Measurements from ENCODE around the gene ABCC12.

Gene ABCC12

DNA sequence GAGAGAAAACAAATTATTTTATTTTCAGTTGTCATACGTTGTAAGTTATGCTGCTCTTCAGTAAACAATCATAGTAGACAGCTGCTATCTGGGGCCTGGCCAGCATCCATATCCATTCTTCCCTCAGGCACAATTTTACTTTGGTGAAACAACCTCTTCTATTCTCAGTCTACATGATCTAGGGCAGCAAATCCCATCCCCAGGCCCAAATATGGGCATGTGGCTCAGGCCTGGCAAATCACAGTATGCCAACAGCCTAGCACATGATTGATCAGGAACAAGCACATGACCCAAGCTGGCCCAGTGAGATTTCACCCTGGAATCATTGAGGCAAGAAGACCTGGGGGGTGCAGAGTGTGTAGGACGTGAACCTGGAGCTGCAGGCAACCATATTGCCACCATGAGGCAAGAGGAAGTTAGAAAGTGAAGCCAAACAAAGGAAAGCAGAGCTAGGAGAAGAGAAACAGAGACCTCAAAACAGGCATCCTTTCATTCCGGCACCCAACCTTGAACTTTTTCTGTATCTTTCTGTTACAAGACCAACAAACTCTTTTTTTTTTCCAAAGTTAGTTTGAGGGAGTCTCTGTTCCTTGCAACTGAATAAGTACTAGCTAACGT lies 10.3 kb upstream of the ABCC12 start:
- peak; percentile 7 for DNase-seq

GRCh38 chr16:48164907-48165715 lies 9.3 kb upstream of the ABCC12 start:
- DNase-seq, result peak; percentile 16

DNA sequence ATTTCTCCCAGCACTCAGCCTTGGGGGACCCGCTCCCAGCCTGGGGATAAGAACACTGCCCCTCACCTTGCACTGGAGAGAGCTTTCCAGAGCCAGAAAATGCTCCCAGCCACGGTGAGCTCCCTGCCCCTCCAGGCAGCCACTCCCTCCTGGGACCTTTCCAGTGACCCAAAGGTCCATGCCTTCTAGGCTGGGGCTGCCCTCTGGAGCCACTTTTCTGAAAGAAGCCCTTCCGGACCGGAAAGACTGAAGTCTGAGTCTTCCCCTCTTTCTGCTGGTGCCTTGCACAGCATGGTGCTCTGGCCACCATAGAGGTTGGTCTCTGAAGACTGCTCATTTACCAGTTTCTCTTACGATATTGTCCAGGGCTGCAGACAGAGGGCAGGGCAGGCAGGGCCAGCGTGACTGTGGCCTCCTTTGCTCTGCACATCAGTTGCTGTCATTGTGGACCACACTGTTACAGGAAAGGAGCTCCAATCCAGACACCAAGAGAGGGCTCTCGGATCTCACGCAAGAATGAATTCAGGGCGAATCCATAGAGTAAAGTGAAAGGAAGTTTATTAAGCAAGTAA lies 7.1 kb upstream of the ABCC12 start:
- no peak for DNase-seq

DNA sequence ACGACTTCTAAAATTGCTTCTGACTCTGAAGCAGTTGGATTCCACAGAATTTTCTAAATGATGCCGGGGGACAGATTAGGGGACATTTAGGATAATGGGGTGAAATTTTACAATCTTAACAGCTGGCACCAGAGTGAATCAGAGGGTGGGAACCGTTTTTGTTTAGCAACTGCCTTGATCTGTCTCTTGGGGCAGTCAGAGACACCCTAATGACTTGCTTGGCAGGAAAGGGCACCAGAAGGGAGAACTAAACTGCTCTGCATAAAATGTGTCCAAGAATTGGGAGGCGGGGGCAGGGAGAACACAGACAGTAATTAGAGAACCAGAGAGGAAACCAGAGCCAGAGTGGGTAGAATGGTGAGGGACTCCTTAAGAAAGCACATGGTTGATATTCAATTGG lies 6.1 kb upstream of the ABCC12 start:
- DNase-seq, result peak; percentile 22

DNA sequence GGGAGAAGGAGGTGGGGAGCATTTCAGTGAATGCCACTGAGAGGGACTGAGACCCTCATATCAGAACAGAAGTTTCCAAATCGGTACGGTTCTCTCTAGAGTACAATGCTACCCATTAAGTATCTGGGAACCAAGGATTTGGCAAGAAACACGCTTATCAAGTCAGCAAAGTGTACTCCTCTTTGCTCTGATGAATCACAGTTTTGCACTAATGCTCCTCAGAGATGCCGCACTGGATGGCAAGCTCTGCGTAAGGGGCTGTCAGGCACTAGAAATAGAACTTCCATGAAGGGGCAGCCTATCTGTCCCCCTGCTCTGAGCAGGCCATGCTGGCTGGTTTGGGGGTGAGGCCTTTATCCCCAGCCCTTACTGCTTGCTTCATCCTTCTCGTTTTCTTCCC lies 4.8 kb upstream of the ABCC12 start:
- DNase-seq, result no peak

- DNase-seq, result no peak
These were observed 2.5 kb upstream of the ABCC12 start for GRCh38 chr16:48158296-48158695.

GRCh38 chr16:48157794-48158193 lies 2.0 kb upstream of the ABCC12 start:
- DNase-seq, result no peak

GRCh38 chr16:48157302-48157701 lies 1.5 kb upstream of the ABCC12 start:
- no peak for DNase-seq

DNA sequence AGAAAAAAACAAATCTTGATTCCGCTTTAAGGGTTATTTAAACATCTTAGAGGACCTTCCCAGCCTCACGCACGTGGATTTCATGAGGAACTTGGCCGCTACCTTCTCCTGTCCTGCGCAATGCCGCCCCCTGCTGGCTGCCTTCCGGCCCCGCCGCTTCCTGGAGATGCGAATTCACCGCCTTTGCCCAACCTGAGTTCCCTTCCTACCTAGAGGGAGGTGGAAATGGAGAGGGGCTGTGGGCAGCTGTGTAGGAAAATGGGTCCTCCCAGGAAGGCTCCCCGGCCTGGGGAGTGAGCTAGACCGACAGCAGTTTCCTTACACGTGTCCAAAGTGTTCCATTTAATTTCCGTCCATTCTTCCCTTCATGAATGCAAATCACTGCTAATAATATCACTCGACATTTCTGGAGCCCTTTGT lies 1.0 kb upstream of the ABCC12 start:
- peak; percentile 36 for DNase-seq

DNA sequence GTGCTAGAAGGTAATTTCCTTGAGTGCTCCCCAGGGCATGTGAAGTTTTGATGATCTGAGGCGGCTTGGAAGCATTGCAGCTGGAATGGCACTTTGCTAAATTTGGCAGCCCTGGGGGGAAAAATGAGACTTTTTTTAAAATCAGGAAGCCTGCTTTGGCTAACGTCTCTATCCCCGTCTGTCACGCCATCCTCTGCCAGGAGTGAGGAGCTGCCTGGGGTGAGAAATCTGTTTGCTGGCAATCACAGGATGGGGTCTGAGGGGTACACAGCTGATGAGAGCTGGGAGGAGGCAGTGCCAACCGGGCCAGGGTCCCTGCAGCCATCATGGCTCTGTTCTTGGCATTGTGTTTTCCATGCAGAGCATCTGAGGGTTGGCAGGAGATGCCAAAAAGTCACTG lies 2.0 kb downstream of the ABCC12 start:
- DNase-seq, result no peak

GRCh38 chr16:48152226-48152625 lies 3.6 kb downstream of the ABCC12 start:
- DNase-seq, result no peak

GRCh38 chr16:48150707-48151106 lies 5.1 kb downstream of the ABCC12 start:
- no peak for DNase-seq

DNA sequence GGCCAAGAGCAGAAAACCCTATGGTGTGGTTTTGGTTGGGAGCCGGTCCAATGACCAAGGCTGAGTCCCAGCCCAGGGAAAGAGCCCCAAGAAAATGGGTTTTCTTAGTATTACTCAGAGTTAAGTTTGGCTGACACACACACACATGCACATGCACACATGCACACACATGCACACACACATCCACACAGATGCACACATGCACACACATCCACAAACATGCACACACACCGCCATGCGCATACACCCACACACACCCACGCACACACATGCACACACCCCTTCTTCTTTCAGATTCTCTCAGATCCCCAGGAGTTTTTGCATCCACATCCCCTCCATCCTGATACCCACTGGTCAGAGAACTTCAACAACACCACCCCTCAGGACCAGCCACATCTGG lies 9.1 kb downstream of the ABCC12 start:
- no peak for DNase-seq

GRCh38 chr16:48146131-48146530 lies 9.7 kb downstream of the ABCC12 start:
- DNase-seq, result no peak

DNA sequence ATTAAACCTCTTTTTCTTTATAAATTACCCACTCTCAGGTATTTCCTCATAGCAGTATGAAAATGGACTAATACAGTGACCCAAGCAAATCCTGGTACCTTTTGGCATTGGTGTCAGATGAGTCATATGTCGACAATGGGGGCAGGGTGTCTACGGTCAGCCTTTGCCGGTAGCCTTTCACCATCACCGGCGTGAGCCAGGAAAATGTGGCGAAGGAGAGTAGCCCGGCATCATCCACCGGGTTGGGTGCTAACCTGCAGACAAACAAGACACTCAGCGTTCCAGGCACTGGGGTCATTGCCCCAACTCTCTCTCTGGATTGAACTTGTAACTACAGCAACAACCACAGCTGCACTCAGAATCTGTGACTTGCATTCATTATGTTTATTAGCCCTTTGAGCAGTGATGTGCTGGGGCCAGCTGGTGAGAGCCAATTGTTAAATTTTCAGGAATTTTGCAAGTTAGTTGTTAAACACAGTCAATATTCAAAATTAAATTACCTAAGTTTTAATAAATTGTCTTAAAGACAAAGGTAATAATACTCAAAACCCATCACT lies 11.9 kb downstream of the ABCC12 start:
- DNase-seq, result no peak

- DNase-seq, result no peak
These were observed 15.0 kb downstream of the ABCC12 start for GRCh38 chr16:48140821-48141220.

- no peak for DNase-seq
These were observed 16.3 kb downstream of the ABCC12 start for GRCh38 chr16:48139517-48139916.

DNA sequence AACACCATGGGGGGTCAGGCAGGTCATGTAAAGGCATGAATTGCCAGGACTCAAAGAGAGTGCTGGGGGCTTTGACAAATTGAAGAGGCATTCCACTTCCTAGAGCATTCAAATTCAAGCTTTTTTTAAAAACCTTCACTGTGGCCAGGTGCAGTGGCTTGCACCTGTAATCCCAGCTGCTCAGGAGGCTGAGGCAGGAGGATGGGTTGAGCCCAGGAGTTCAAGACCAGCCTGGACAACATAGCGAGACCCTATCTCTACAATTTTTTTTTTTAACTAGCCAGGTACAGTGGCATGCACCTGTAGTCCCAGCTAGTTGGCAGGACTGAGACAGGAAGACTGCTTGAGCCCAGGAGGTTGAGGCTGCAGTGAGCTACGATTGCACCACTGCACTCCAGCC lies 17.2 kb downstream of the ABCC12 start:
- no peak for DNase-seq

DNA sequence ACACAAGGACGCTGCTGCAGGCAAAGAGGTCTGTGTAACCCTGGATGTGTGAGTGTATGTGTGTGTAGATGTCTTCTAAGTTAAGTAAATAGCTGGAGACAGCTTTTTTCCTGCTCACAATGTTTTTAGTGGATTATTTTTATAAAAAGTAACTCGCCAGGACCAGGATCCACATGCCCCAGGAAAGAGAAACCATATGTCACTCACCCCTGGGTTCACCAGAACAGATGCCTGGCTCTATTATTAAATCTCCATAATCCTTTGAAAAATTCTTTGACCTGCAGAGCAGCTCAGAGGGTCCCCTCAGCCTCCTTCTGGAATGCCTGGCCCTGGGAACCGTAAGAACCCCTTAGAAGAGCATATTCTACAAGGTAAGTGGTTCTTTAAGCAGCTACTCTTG lies 18.0 kb downstream of the ABCC12 start:
- DNase-seq, result no peak

DNA sequence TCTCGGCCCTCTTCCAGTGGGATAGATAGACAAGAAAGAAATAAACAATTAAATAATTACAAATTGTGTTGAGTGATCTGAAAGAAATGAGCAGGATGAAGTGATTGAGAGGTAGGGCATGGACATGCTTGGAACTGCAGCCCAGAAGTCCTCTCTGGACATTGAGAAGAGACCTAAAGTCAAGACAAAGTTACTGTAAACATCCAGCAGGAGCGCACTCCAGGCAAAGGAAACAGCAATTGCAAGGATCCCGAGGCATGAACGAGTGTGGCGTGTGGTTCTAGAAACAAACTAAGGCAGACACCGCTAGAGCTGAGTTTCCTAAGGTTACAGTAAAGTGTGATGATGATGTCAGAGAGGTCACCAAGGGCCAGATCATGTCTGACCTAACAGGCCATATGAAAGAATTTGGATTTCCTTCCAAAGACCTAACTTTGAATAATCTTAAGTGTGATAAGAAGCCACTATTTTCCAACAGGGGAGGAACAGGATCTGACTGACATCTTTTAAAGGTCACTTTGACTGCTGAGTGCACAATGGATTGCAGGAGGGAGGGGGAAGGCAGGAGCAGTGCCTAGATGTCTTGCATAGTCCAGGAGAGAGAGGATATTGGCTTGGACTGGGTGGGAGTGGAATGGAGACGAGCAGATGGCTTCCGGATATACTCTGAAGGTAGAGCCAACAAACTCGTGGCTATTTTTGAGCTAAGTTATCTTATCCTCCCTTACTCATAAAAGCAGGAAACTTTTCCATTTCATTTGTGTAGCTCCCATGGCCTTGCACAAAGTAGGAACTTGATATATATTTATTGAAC lies 19.0 kb downstream of the ABCC12 start:
- peak; percentile 26 for DNase-seq

- no peak for DNase-seq
These were observed 22.2 kb downstream of the ABCC12 start for GRCh38 chr16:48133455-48134211.

DNA sequence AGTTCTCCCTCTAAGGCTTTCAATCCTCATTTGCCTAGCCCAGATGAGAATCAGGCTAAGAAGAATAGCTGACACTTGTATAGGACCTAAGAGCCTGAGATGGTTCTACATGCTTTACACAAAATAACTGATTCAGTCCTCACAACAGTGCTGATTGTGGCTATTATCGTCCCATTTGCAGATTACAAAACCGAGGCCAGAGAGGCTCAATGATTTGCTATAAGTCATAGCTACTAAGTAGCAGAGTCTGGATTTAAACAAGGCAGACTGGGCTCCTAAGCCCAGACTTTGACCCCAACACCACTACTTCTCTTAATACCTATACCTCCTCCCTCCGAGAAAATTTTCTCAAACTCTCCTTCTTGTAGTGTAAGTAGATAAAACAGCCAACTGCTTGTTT lies 23.1 kb downstream of the ABCC12 start:
- no peak for DNase-seq
